Esophagus muscularis mucosa (tissue), 4 donors: ENCODE data around the gene HPRT1. TPM values are rescaled to one million over a fixed set of nuclear protein-coding genes. Genes with fewer than 3 reads are reported as not detected.

ENCODE experiments used
- DNase-seq: peaks from one replicate; pipeline ENCODE4 v3.0.0-alpha.2; 2017; ENCODE audit errors: extremely low spot score
- H3K27ac ChIP-seq, 4 donors: fragments of 200-600 bp; sonication (generic); replicated peaks in 1 of 4; 1 replicate in 3 of 4; 2 replicates in 1 of 4; pipeline ENCODE4 v1.5.1; 2016 to 2019; ENCODE audit warnings: mild to moderate bottlenecking in 1 of 4
- H3K27me3 ChIP-seq, 4 donors: fragments of 200-600 bp; sonication (generic); one replicate each; pipeline versions ENCODE4 v1.5.1 to v1.6.0; 2016 to 2019
- H3K36me3 ChIP-seq, 4 donors: fragments of 200-600 bp; sonication (generic); one replicate each; pipeline ENCODE4 v1.5.1; 2016 to 2019
- H3K4me1 ChIP-seq, 4 donors: fragments of 200-600 bp; sonication (generic); one replicate each; pipeline ENCODE4 v1.5.1; 2016 to 2019
- H3K4me3 ChIP-seq, 4 donors: fragments of 200-600 bp; sonication (generic); 1 replicate in 2 of 4; 2 replicates in 2 of 4; pipeline ENCODE4 v1.5.1; 2016 to 2019; ENCODE audit warnings: mild to moderate bottlenecking in 4 of 4, moderate library complexity in 1 of 4
- H3K9me3 ChIP-seq, 4 donors: fragments of 200-600 bp; sonication (generic); 1 replicate in 3 of 4; 2 replicates in 1 of 4; pipeline ENCODE4 v1.5.1; 2016 to 2019
- CTCF ChIP-seq, 3 experiments: fragments of 200-600 bp in 2 of 3; fragments of 450-650 bp in 1 of 3; sonication (generic) in 2 of 3; IDR thresholded peaks; one replicate each; pipeline ENCODE4 v1.5.1; 2017 to 2019; ENCODE audit warnings: antibody characterized with exemption in 3 of 3, mild to moderate bottlenecking in 2 of 3, moderate library complexity in 1 of 3
- EP300 ChIP-seq: sonication (generic); formaldehyde crosslinking; IDR thresholded peaks from one replicate; pipeline ENCODE4 v1.6.1; 2017; ENCODE audit warnings: antibody characterized with exemption
- POLR2A ChIP-seq: fragments of 450-650 bp; IDR thresholded peaks from one replicate; pipeline ENCODE4 v1.6.1; 2017; ENCODE audit warnings: antibody characterized with exemption, moderate library complexity, mild to moderate bottlenecking, low read depth
- POLR2AphosphoS5 ChIP-seq, 2 donors: sonication (generic); formaldehyde crosslinking; IDR thresholded peaks; one replicate each; pipeline ENCODE4 v1.6.1; 2017; ENCODE audit warnings: antibody characterized with exemption in 2 of 2
- WGBS: methylation state at CpG from one replicate; pipeline ENCODE4 v1.1.5; 2018; 5-methylcytosine and 5-hydroxymethylcytosine counted together
- intact Hi-C: fragments of 100-400 bp; cut with DNase I; formaldehyde crosslinking; loops from one replicate; pipeline ENCODE4 v1.15.1; 2023
- total RNA-seq, 4 donors: library from RNA; depleted of rRNA; stranded (reverse); fragments of >200 nt; gene quantifications; one replicate each; pipeline versions ENCODE4 v1.1.0 to v1.2.1, GENCODE V29; 2016

Gene HPRT1
- total RNA-seq, 4 donors from 2014 or later, result 5.8 to 10.8 (median 9.2) TPM

- WGBS, result 38% methylated on average over 2 of the region's 2 CpGs
- H3K4me3 ChIP-seq, result no peak overlapping the region
- TF ChIP-seq POLR2AphosphoS5 (IDR thresholded peaks at IDR 0.05) (no peak), CTCF (IDR thresholded peaks at IDR 0.05) (no peak), POLR2A (no peak), EP300 (no peak)
- no peak overlapping the region for H3K27ac ChIP-seq
- DNase-seq, result no peak
- no peaks in the 10 kb centered on the region for H3K27me3 ChIP-seq
- no peaks in the 10 kb centered on the region for H3K4me1 ChIP-seq
- no peaks in the 10 kb centered on the region for H3K36me3 ChIP-seq
- intact Hi-C loops, result no loop called here
- no peaks in the 10 kb centered on the region for H3K9me3 ChIP-seq
Observed at GRCh38 chrX:134469486-134469885, 9.5 kb downstream of the HPRT1 start.

GRCh38 chrX:134470013-134470412 lies 10.0 kb downstream of the HPRT1 start:
- 93% methylated on average over 1 of the region's 1 CpG for WGBS
- H3K27me3 ChIP-seq, result no peaks in the 10 kb centered on the region
- DNase-seq, result no peak
- no peaks in the 10 kb centered on the region for H3K4me1 ChIP-seq
- H3K36me3 ChIP-seq, result peaks cover 0 to 1% (median 0%) of the 10 kb centered on the region in 4 donors
- intact Hi-C loops, result no loop called here
- TF ChIP-seq CTCF (IDR thresholded peaks at IDR 0.05), result no peak
- no peak for TF ChIP-seq EP300
- TF ChIP-seq POLR2AphosphoS5 (IDR thresholded peaks at IDR 0.05), result no peak
- TF ChIP-seq POLR2A, result no peak
- no peaks in the 10 kb centered on the region for H3K9me3 ChIP-seq
- no peak overlapping the region for H3K4me3 ChIP-seq
- no peak overlapping the region for H3K27ac ChIP-seq

- Histone ChIP-seq H3K4me1 (no peaks in the 10 kb centered on the region), H3K27me3 (no peaks in the 10 kb centered on the region), H3K4me3 (no peak overlapping the region), H3K36me3 (peaks cover 0 to 12% (median 3%) of the 10 kb centered on the region in 4 donors), H3K9me3 (no peaks in the 10 kb centered on the region), H3K27ac (no peak overlapping the region)
- TF ChIP-seq POLR2AphosphoS5 (IDR thresholded peaks at IDR 0.05), result no peak
- TF ChIP-seq CTCF (IDR thresholded peaks at IDR 0.05), result no peak
- no peak for TF ChIP-seq EP300
- no peak for TF ChIP-seq POLR2A
- no peak for DNase-seq
- intact Hi-C loops, result no loop called here
- 82% methylated on average over 6 of the region's 6 CpGs for WGBS
Observed at GRCh38 chrX:134472041-134472440, 12.1 kb downstream of the HPRT1 start.

- no peak for TF ChIP-seq CTCF (IDR thresholded peaks at IDR 0.05)
- TF ChIP-seq POLR2AphosphoS5 (IDR thresholded peaks at IDR 0.05), result no peak
- no peak for TF ChIP-seq POLR2A
- TF ChIP-seq EP300, result no peak
- H3K4me1 ChIP-seq, result no peaks in the 10 kb centered on the region
- 73% methylated on average over 1 of the region's 1 CpG for WGBS
- no peaks in the 10 kb centered on the region for H3K27me3 ChIP-seq
- no peak overlapping the region for H3K27ac ChIP-seq
- no peak for DNase-seq
- intact Hi-C loops, result no loop called here
- no peak overlapping the region for H3K4me3 ChIP-seq
- peaks cover 0 to 23% (median 3%) of the 10 kb centered on the region in 4 donors for H3K36me3 ChIP-seq
- no peaks in the 10 kb centered on the region for H3K9me3 ChIP-seq
Observed at GRCh38 chrX:134476284-134476683, 16.3 kb downstream of the HPRT1 start.

- WGBS, result 93% methylated on average over 4 of the region's 4 CpGs
- Histone ChIP-seq H3K27ac (no peak overlapping the region), H3K9me3 (no peaks in the 10 kb centered on the region), H3K27me3 (no peaks in the 10 kb centered on the region), H3K4me3 (no peak overlapping the region), H3K36me3 (peaks cover 0 to 23% (median 3%) of the 10 kb centered on the region in 4 donors), H3K4me1 (no peaks in the 10 kb centered on the region)
- TF ChIP-seq CTCF (IDR thresholded peaks at IDR 0.05), result no peak
- TF ChIP-seq POLR2A, result no peak
- TF ChIP-seq POLR2AphosphoS5 (IDR thresholded peaks at IDR 0.05), result no peak
- TF ChIP-seq EP300, result no peak
- intact Hi-C loops, result no loop called here
- DNase-seq, result no peak
Observed at GRCh38 chrX:134478374-134478773, 18.4 kb downstream of the HPRT1 start.
